GM12864 (cell line): Measurements from ENCODE around the gene WSCD1.

Source experiments
- DNase-seq: peaks from one replicate; pipeline ENCODE4 v3.0.0-alpha.2; 2011; ENCODE audit warnings: low read depth
- H3K4me3 ChIP-seq: 2 replicates; pipeline ENCODE4 v1.5.1; 2011; ENCODE audit warnings: mild to moderate bottlenecking, low read depth, low read length, control low read depth
- TF ChIP-seq, protein P1 (sequence below): IDR thresholded peaks from 2 replicates; pipeline ENCODE4 v1.5.1; 2011; ENCODE audit warnings: low read depth, mild to moderate bottlenecking, moderate library complexity, low read length, control low read depth, inconsistent platforms; ENCODE audit errors: missing control alignments

The WSCD1 gene

DNA sequence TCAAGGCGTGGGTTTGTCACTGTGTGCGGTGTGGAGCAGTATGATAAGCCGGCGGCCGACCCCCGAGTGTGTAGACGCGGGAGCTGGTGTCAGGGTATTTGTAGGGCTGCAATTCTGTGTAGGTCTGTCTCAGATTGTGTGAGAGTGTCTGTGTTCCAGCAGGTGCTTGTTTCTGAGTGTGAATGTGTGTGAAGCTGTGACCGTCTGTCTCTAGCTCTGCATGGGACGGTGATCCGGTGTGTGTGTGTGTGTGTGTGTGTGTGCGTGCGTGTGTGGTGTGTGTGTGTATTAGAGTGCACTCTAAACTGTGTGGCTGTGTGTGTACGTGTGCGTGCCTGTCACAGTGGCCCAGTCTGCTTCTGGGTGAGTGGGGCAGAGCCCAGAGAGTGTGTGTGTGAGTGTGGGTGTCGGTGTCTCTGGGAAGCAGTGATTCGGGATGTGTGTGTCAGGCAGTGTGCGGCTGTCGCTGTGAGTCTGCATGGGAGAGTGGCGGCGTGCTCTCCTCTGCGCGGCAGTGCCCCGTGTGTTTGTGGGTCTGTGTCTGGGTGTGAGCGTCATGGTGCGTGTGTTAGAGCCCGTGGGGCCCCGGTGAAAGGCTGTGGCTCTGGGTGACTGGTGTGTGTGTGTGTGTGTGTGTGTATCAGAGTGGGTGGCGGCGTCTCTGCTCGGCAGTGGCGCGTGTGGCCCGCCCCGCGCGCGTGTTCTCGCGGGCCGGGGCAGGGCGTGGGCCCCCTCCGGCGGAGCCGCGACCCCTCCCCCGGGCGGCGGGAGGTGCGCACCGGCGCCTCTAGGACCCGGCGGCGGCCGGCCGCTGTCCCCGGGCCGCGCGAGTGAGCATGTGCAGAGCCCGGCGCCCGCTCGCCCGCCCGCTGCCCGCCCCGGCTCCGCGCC, at the start of gene WSCD1:
TSS of gene WSCD1 (plus strand) at position 841 of the 891 bp plus-strand sequence. CDS start 10,280 bp downstream, outside the sequence.
- no peak for DNase-seq

GRCh38 chr17:6021011-6021400, 49.2 kb upstream of the WSCD1 start:
- no peak overlapping the region for H3K4me3 ChIP-seq
- TF ChIP-seq, protein P1, sequence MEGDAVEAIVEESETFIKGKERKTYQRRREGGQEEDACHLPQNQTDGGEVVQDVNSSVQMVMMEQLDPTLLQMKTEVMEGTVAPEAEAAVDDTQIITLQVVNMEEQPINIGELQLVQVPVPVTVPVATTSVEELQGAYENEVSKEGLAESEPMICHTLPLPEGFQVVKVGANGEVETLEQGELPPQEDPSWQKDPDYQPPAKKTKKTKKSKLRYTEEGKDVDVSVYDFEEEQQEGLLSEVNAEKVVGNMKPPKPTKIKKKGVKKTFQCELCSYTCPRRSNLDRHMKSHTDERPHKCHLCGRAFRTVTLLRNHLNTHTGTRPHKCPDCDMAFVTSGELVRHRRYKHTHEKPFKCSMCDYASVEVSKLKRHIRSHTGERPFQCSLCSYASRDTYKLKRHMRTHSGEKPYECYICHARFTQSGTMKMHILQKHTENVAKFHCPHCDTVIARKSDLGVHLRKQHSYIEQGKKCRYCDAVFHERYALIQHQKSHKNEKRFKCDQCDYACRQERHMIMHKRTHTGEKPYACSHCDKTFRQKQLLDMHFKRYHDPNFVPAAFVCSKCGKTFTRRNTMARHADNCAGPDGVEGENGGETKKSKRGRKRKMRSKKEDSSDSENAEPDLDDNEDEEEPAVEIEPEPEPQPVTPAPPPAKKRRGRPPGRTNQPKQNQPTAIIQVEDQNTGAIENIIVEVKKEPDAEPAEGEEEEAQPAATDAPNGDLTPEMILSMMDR: no peak
- no peak for DNase-seq

More for the DNA sequence above, at the start of gene WSCD1:
- TF ChIP-seq, protein P1: no peak
- H3K4me3 ChIP-seq: no peak within 1 kb of the TSS

DNA sequence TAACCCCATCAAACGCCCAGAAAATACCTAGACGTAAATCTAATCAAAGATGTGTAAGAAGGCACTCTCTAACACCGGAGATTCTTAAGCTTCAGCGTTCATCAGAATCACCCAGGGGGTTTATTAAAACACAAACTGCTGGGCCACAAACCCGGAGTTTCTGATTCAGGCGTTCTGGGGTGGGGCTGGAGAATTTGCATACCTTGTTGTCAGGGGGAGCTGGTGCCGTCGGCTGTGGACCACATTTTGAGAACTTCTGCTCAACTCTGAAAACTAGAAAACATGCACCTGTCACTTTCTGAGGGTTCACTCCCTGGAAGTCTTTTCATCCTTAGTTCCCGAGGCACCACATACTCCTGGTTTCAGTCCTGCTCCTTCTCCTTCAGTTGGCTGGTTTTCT, 48.6 kb upstream of the WSCD1 start:
- no peak for DNase-seq
- no peak overlapping the region for H3K4me3 ChIP-seq
- TF ChIP-seq, protein P1: no peak

DNA sequence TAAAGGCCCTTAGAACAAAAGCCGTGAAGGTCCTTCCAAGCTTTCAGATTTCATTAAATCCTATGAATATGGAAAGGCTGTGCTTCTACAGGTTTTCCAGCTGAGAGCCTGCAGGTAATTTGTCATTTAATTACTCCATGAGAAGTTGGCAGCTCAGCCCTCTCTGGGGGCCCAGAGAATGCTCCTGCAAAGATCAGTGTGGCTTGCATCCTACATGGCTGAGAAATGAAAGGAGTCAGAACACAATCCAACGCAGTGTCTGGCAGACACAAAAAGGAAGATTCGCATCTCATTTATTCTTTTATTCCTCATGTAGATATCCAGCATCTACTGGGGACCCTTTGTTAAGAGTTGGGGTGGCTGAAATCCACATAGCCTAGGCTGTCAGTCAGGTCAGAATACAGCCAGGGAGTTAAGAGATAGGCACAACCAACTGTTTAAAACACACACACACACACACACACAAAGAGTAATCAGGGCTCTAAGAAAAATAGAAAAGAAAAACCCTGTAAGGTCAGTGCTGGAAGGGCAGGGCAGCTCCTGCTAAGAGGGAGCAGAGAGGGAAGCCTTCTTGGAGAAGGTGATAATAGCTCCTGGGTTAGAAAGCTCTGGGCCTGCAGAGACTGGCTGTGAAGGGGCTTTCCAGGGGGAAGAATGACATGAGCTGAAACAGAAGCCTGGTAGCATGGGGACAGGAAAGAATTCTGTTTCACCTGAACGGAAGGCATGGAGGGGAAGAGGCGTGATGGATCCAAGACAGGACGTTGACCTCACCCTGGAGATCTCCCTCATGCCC, 46.9 kb upstream of the WSCD1 start:
- no peak for DNase-seq
- TF ChIP-seq, protein P1: no peak

DNA sequence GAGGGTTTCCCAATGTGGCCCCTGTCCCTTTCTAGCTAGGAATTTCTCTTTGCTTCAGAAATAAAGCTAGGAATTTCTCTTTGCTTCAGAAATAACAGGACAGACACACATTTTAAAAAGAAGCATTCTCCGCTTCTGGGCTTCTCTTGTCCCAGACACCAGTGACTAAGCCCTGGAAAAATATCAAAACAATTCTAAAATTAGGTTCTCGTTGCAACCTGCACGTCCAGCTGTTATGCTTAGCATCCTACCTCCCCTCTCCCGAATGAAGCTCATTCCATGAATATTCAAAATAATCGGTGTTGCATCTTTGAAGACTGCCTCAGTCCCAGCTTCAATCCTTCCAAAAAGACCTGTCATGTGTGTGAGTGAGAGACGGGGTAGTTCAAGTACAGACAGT, 45.6 kb upstream of the WSCD1 start:
- TF ChIP-seq, protein P1: no peak
- DNase-seq: no peak
- no peak overlapping the region for H3K4me3 ChIP-seq

More for the DNA sequence above, 46.9 kb upstream of the WSCD1 start:
- no peak overlapping the region for H3K4me3 ChIP-seq

DNA sequence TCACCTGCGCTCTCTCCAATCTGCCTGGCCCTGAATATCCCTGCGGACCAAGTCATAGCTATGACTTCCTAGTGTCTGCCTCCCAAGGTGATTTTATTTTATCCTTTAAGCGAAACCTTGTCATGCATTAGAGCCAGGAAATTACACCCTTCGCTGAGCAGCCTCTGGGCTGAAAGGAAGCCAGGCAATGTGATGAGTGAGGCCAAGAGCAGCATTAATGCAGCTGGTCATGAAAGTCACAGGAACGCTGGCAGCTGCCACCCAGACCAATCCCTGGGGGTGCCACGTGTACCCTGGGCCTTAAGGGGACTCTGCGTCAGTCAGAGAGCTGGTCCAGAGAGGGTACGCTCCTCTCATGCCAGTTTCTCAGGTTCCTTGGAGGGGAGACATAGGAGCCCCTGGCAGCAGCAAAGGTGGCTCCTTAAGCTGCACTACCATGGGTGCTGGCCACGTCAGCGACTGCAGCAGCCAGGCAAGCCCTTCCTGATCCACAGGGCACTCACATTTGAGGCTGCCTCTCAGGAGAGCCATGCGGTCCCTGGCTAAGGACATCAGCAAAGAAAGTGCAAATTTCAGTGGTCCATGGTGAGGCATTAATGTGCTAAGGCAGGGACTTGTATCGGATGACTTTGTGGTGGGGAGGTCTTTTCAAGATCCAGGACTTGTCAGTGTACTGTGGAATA, 42.7 kb upstream of the WSCD1 start:
- TF ChIP-seq, protein P1: no peak
- no peak overlapping the region for H3K4me3 ChIP-seq
- DNase-seq: no peak
